B cell (primary cell): ENCODE data around the gene SPEN. TPM values are rescaled to one million over a fixed set of nuclear protein-coding genes. Genes with fewer than 3 reads are reported as not detected.

Experiments used
- ATAC-seq: fragments of 200-7000 bp; cut with Tn5 transposase; one replicate; pipeline ENCODE4 v1.10.0; 2021; ENCODE audit warnings: low read depth, mild to moderate bottlenecking, moderate number of reproducible peaks, moderate library complexity
- CTCF ChIA-PET: fragments of 350-600 bp; sonication (Branson Sonifier 250); formaldehyde crosslinking; loops from one replicate; lab custom pipeline; 2021; ENCODE audit warnings: antibody characterized with exemption, inconsistent platforms; lab: Charles Lee
- POLR2A ChIA-PET: fragments of 350-600 bp; sonication (Branson Sonifier 250); formaldehyde crosslinking; loops from one replicate; lab custom pipeline; 2021; ENCODE audit warnings: antibody characterized with exemption; lab: Charles Lee
- DNase-seq: peaks from one replicate; pipeline ENCODE4 v3.0.0; 2013
- H2AFZ ChIP-seq: 2 replicates; pipeline ENCODE4 v1.6.1; 2012; ENCODE audit warnings: mild to moderate bottlenecking, low read depth, low read length; ENCODE audit not compliant: insufficient read depth, poor library complexity, severe bottlenecking
- H3K27ac ChIP-seq, 2 donors: 1 replicate in 1 of 2; 2 replicates in 1 of 2; pipeline ENCODE4 v1.5.1; 2012 to 2013; ENCODE audit warnings: low read length in 2 of 2, mild to moderate bottlenecking in 2 of 2, moderate library complexity in 1 of 2
- H3K27me3 ChIP-seq, 4 experiments: fragments of 200-600 bp in 1 of 4; sonication (generic) in 1 of 4; replicated peaks in 1 of 4; 1 replicate in 2 of 4; 2 replicates in 2 of 4; pipeline versions ENCODE4 v1.6.1 to v1.7.0; 2013 to 2016; ENCODE audit warnings: low read length in 3 of 4, mild to moderate bottlenecking in 2 of 4, mixed read lengths in 1 of 4, moderate library complexity in 1 of 4; ENCODE audit not compliant: insufficient read depth in 4 of 4, control insufficient read depth in 3 of 4; ENCODE audit errors: control extremely low read depth in 1 of 4
- H3K36me3 ChIP-seq, 2 experiments: replicated peaks in 1 of 2; 1 replicate in 1 of 2; 2 replicates in 1 of 2; pipeline versions ENCODE4 v1.6.1 to v1.7.1; 2013; ENCODE audit warnings: low read length in 1 of 2; ENCODE audit not compliant: insufficient read depth in 2 of 2, control insufficient read depth in 1 of 2; ENCODE audit errors: control extremely low read depth in 1 of 2, extremely low read depth in 1 of 2
- H3K4me1 ChIP-seq, 2 donors: fragments of 200-600 bp in 1 of 2; sonication (generic) in 1 of 2; 1 replicate in 1 of 2; 2 replicates in 1 of 2; pipeline versions ENCODE4 v1.5.1 to v1.6.1; 2013 to 2017; ENCODE audit warnings: low read length in 2 of 2; ENCODE audit not compliant: control insufficient read depth in 2 of 2, insufficient read depth in 2 of 2
- H3K4me2 ChIP-seq: replicated peaks from 2 replicates; pipeline ENCODE3; 2012; ENCODE audit warnings: mild to moderate bottlenecking, low read depth, low read length; ENCODE audit not compliant: poor library complexity, severe bottlenecking
- H3K4me3 ChIP-seq, 5 experiments: fragments of 200-600 bp in 1 of 5; sonication (generic) in 1 of 5; 1 replicate in 3 of 5; 2 replicates in 2 of 5; pipeline versions ENCODE4 v1.5.1 to v1.7.0; 2011 to 2016; ENCODE audit warnings: low read length in 4 of 5, mild to moderate bottlenecking in 4 of 5, low read depth in 2 of 5, control low read depth in 1 of 5, moderate library complexity in 1 of 5; ENCODE audit not compliant: insufficient read depth in 1 of 5; ENCODE audit errors: control extremely low read depth in 1 of 5, extremely low read depth in 1 of 5
- H3K79me2 ChIP-seq: fragments of 200-600 bp; sonication (generic); one replicate; pipeline ENCODE4 v1.6.0; 2016; ENCODE audit warnings: low read length; ENCODE audit not compliant: control insufficient read depth, insufficient read depth
- H3K9ac ChIP-seq: fragments of 200-600 bp; sonication (generic); 2 replicates; pipeline ENCODE4 v1.6.1; 2017; ENCODE audit warnings: mild to moderate bottlenecking, low read length, moderate library complexity
- H3K9me3 ChIP-seq, 3 donors: one replicate each; pipeline versions ENCODE4 v1.6.1 to v1.7.1; 2013; ENCODE audit warnings: low read length in 2 of 3; ENCODE audit not compliant: control insufficient read depth in 2 of 3, insufficient read depth in 1 of 3; ENCODE audit errors: control extremely low read depth in 1 of 3
- H4K20me1 ChIP-seq: 2 replicates; pipeline ENCODE4 v1.6.0; 2012; ENCODE audit warnings: mild to moderate bottlenecking, low read length; ENCODE audit not compliant: insufficient read depth, control insufficient read depth, poor library complexity, severe bottlenecking
- H3K27ac Mint-ChIP-seq: one replicate; pipeline ENCODE4 v1.8.0; 2021; ENCODE audit warnings: mixed read lengths
- H3K27me3 Mint-ChIP-seq: one replicate; pipeline ENCODE4 v1.8.0; 2021; ENCODE audit warnings: mixed read lengths
- H3K4me1 Mint-ChIP-seq: one replicate; pipeline ENCODE4 v1.8.0; 2021; ENCODE audit warnings: mixed read lengths
- H3K4me3 Mint-ChIP-seq: one replicate; pipeline ENCODE4 v1.8.0; 2021; ENCODE audit warnings: mixed read lengths
- H3K9me3 Mint-ChIP-seq: one replicate; pipeline ENCODE4 v1.8.0; 2022; ENCODE audit warnings: mixed read lengths; ENCODE audit not compliant: insufficient read depth
- CTCF ChIP-seq: fragments of 200-600 bp; IDR thresholded peaks from one replicate; pipeline ENCODE4 v1.8.0; 2022; ENCODE audit warnings: antibody characterized with exemption, mild to moderate bottlenecking
- EZH2 ChIP-seq: IDR thresholded peaks from 2 replicates; pipeline ENCODE4 v1.6.1; 2012; ENCODE audit warnings: borderline replicate concordance, low read depth, mild to moderate bottlenecking, moderate library complexity, low read length; ENCODE audit not compliant: insufficient read depth, poor library complexity, severe bottlenecking
- WGBS: methylation state at CpG from one replicate; pipeline ENCODE4 v1.1.5; 2013; ENCODE audit warnings: missing lambda C conversion rate; ENCODE audit not compliant: insufficient coverage; 5-methylcytosine and 5-hydroxymethylcytosine counted together
- intact Hi-C: fragments of 100-400 bp; cut with micrococcal nuclease; formaldehyde crosslinking; loops from one replicate; pipeline ENCODE4 v1.10.0; 2022
- polyA plus RNA-seq: library from polyadenylated mRNA; depleted of rRNA; stranded (reverse); fragments of >200 nt; gene quantifications from 2 replicates; pipeline ENCODE4 v1.2.3, GENCODE V29; 2012
- total RNA-seq, 2 donors: library from RNA; stranded (reverse); fragments of 120-200 nt in 1 of 2; gene quantifications; 1 replicate in 1 of 2; 2 replicates in 1 of 2; pipeline versions ENCODE4 v1.2.3 to v1.2.4, GENCODE V29; 2013 to 2022

The SPEN gene
- total and polyA plus RNA-seq, 2 donors (not counting 1 experiment from before 2014, with no cell fraction given), result 29.1 to 126 TPM

GRCh38 chr1:15876357-15877055 lies 29.0 kb downstream of the SPEN start:
- Mint-ChIP-seq H3K27me3 (no peaks in the 10 kb centered on the region), H3K27ac (peak overlapping the region; percentile 51), H3K9me3 (no peaks in the 10 kb centered on the region), H3K4me1 (peaks cover 54% of the 10 kb centered on the region), H3K4me3 (no peak overlapping the region)
- DNase-seq (no peak), ATAC-seq (no peak)
- H3K4me3 ChIP-seq, result no peak overlapping the region
- no peaks in the 10 kb centered on the region for H3K4me1 ChIP-seq
- peaks cover 13 to 42% of the 10 kb centered on the region in 2 experiments for H3K36me3 ChIP-seq
- ChIA-PET POLR2A (interaction anchor here (1.7 kb wide), 1 partner anchor 39 kb away, joined by 3 read pairs; no protein-coding TSS in a partner anchor), CTCF (interaction anchor here (1.4 to 1.7 kb wide), 2 partner anchors 14 to 61 kb away, joined by 4 to 7 read pairs; no protein-coding TSS in a partner anchor)
- H2AFZ ChIP-seq, result no peak overlapping the region
- intact Hi-C loops, result no loop called here
- H3K9me3 ChIP-seq, result no peaks in the 10 kb centered on the region
- no peak overlapping the region for H3K9ac ChIP-seq
- peaks cover 58% of the 10 kb centered on the region for H4K20me1 ChIP-seq
- no peak overlapping the region for H3K27ac ChIP-seq
- no peak for TF ChIP-seq EZH2
- peak; percentile 14 for TF ChIP-seq CTCF
- no peak overlapping the region for H3K4me2 ChIP-seq
- H3K27me3 ChIP-seq, result no peaks in the 10 kb centered on the region
- 98% methylated on average over 11 of the region's 12 CpGs for WGBS
- peaks cover 99% of the 10 kb centered on the region for H3K79me2 ChIP-seq

GRCh38 chr1:15881961-15882360 lies 34.5 kb downstream of the SPEN start:
- Mint-ChIP-seq H3K4me3 (no peak overlapping the region), H3K27me3 (no peaks in the 10 kb centered on the region), H3K9me3 (no peaks in the 10 kb centered on the region), H3K4me1 (peaks cover 61% of the 10 kb centered on the region), H3K27ac (peak overlapping the region; percentile 41)
- WGBS, result 93% methylated on average over 3 of the region's 5 CpGs
- ATAC-seq (no peak), DNase-seq (no peak)
- TF ChIP-seq CTCF (no peak), EZH2 (no peak)
- Histone ChIP-seq H3K27me3 (no peaks in the 10 kb centered on the region), H2AFZ (no peak overlapping the region), H3K4me1 (peaks cover 42 to 48% of the 10 kb centered on the region in 2 donors), H3K4me3 (no peak overlapping the region), H4K20me1 (peaks cover 23% of the 10 kb centered on the region), H3K9ac (no peak overlapping the region), H3K4me2 (no peak overlapping the region), H3K36me3 (peaks cover 1 to 11% of the 10 kb centered on the region in 2 experiments), H3K79me2 (peaks cover 95% of the 10 kb centered on the region), H3K27ac (peak overlapping the region in 1 of 2 donors; percentile 84), H3K9me3 (no peaks in the 10 kb centered on the region)
- ChIA-PET CTCF (interaction anchor here (1.2 to 1.3 kb wide), 2 partner anchors 23 to 67 kb away, joined by 3 to 8 read pairs; no protein-coding TSS in a partner anchor), POLR2A (interaction anchor here (0.6 kb wide), 1 partner anchor 93 kb away, joined by 3 read pairs; no protein-coding TSS in a partner anchor)
- intact Hi-C loops, result loop anchor here (2.0 kb wide), 1 partner anchor 85 kb away; no protein-coding TSS in a partner anchor
